ENCODE results near the gene SLC5A3.
A peak's percentile ranks its signal among the peaks of the same experiment; 100 is the strongest.

SLC5A3 gene

DNA sequence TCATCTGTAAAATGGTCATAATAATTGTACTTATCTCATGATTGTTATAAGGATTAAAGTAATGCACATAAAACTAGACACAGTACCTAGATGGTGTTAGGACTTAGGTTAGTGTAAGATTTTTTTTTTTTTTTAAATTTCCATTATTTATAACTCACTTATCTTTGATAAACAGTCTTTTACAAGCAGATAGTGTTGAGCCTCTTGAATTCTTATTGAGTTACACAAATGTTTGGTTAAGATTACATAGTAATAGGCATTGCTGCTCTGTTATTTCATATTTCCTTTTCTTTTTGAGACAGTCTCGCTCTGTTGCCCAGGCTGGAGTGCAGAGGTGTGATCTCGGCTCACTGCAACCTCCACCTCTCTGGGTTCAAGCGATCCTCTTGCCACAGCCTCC is 15.4 kb downstream of the SLC5A3 start:
- TF ChIP-seq, protein P1, sequence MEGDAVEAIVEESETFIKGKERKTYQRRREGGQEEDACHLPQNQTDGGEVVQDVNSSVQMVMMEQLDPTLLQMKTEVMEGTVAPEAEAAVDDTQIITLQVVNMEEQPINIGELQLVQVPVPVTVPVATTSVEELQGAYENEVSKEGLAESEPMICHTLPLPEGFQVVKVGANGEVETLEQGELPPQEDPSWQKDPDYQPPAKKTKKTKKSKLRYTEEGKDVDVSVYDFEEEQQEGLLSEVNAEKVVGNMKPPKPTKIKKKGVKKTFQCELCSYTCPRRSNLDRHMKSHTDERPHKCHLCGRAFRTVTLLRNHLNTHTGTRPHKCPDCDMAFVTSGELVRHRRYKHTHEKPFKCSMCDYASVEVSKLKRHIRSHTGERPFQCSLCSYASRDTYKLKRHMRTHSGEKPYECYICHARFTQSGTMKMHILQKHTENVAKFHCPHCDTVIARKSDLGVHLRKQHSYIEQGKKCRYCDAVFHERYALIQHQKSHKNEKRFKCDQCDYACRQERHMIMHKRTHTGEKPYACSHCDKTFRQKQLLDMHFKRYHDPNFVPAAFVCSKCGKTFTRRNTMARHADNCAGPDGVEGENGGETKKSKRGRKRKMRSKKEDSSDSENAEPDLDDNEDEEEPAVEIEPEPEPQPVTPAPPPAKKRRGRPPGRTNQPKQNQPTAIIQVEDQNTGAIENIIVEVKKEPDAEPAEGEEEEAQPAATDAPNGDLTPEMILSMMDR (conservative IDR thresholded peaks at IDR 0.05): no peak

DNA sequence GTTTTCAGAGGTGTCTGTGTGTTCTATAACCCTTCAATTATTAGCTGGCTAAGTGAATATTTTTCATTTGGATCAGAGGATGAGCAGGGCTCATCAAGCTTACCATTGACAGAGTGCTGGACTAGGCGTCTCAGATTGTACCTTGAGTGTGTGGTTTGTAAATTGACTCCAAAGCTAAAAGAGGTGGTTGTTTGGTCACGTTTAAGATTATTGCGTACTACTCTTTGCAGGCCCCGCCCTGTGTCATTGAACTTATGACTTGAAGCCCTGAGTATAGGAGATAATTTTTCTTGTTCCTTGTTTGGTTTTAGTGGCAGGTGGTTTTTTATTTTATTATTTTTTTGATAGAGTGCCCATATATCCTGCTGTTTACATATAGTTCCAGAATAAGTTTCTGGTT is 17.7 kb downstream of the SLC5A3 start:
- TF ChIP-seq, protein P1 (conservative IDR thresholded peaks at IDR 0.05): no peak
- H3K27ac ChIP-seq: no peak overlapping the region

More for the DNA sequence above, 15.4 kb downstream of the SLC5A3 start:
- no peak overlapping the region for H3K27ac ChIP-seq

DNA sequence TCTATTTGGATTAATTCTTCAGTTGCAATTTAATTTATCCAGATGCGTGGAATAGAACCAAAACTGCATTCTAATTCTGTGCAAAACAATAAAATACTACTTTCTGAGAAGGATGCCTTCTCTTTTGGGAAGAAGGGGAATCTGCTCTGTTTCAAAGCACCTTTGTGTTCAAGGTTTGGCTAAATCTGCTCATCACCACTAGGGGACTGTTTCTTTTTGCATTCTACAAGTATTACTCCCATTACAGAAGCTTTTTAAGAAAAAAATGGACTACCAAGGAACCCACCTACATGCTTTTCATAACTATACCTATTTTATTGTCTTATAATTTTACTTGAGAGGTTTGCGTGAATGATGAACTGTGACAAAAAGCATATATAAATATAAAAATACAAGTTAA is 18.2 kb downstream of the SLC5A3 start:
- H3K27ac ChIP-seq: peak overlapping the region; percentile 46
- TF ChIP-seq, protein P1 (conservative IDR thresholded peaks at IDR 0.05): peak; percentile 75

GRCh38 chr21:34092262-34092921 is 19.0 kb downstream of the SLC5A3 start:
- TF ChIP-seq, protein P1 (conservative IDR thresholded peaks at IDR 0.05): no peak
- peak overlapping the region; percentile 46 for H3K27ac ChIP-seq

- TF ChIP-seq, protein P1 (conservative IDR thresholded peaks at IDR 0.05): no peak
- peak overlapping the region; percentile 46 for H3K27ac ChIP-seq
Measured at GRCh38 chr21:34093083-34093482, 19.7 kb downstream of the SLC5A3 start.

GRCh38 chr21:34094949-34095348 is 21.6 kb downstream of the SLC5A3 start:
- no peak overlapping the region for H3K27ac ChIP-seq
- TF ChIP-seq, protein P1 (conservative IDR thresholded peaks at IDR 0.05): no peak

- TF ChIP-seq, protein P1 (conservative IDR thresholded peaks at IDR 0.05): no peak
Measured at GRCh38 chr21:34097442-34097841, 24.1 kb downstream of the SLC5A3 start.

More at GRCh38 chr21:34097442-34097841, 24.1 kb downstream of the SLC5A3 start:
- H3K27ac ChIP-seq: no peak overlapping the region

All from VCaP (cell line).